KMS-11 (cell line): ENCODE measurements around the gene USP34.

Experiments
- H2AFZ ChIP-seq: fragments of 200-600 bp; sonication (generic); 2 replicates; pipeline ENCODE4 v1.6.1; 2016; ENCODE audit warnings: antibody characterized with exemption, mixed run types, low read depth
- H3K27ac ChIP-seq: fragments of 200-600 bp; sonication (generic); 2 replicates; pipeline ENCODE4 v1.6.1; 2016; ENCODE audit warnings: mild to moderate bottlenecking, mixed run types
- H3K27me3 ChIP-seq: fragments of 200-600 bp; sonication (generic); 2 replicates; pipeline ENCODE4 v1.6.1; 2017; ENCODE audit warnings: mild to moderate bottlenecking, low read depth, mixed run types, moderate library complexity; ENCODE audit not compliant: insufficient read depth
- H3K36me3 ChIP-seq: fragments of 200-600 bp; sonication (generic); 2 replicates; pipeline ENCODE4 v1.6.1; 2017; ENCODE audit warnings: mild to moderate bottlenecking, mixed run types; ENCODE audit not compliant: insufficient read depth
- H3K4me1 ChIP-seq: fragments of 200-600 bp; sonication (generic); 2 replicates; pipeline ENCODE4 v1.6.1; 2016; ENCODE audit warnings: mild to moderate bottlenecking, low read depth, mixed run types; ENCODE audit not compliant: poor library complexity, severe bottlenecking
- H3K4me2 ChIP-seq: fragments of 200-600 bp; sonication (generic); 2 replicates; pipeline ENCODE4 v1.7.0; 2016; ENCODE audit warnings: mild to moderate bottlenecking, mixed run types
- H3K4me3 ChIP-seq: fragments of 200-600 bp; sonication (generic); IDR thresholded peaks from 2 replicates; pipeline ENCODE4 v1.6.1; 2017; ENCODE audit warnings: low read depth, low read length, mixed read lengths; ENCODE audit not compliant: insufficient read depth
- H3K79me2 ChIP-seq: fragments of 200-600 bp; sonication (generic); 2 replicates; pipeline ENCODE4 v1.6.1; 2016; ENCODE audit warnings: low read depth, mixed run types; ENCODE audit not compliant: insufficient read depth
- H3K9ac ChIP-seq: fragments of 200-600 bp; sonication (generic); 2 replicates; pipeline ENCODE4 v1.6.1; 2016; ENCODE audit warnings: mild to moderate bottlenecking, mixed run types
- H4K20me1 ChIP-seq: fragments of 200-600 bp; sonication (generic); 2 replicates; pipeline ENCODE4 v1.6.1; 2016; ENCODE audit warnings: mild to moderate bottlenecking, mixed run types; ENCODE audit not compliant: insufficient read depth
- CTCF ChIP-seq: fragments of 200-600 bp; sonication (generic); conservative IDR thresholded peaks from 2 replicates; pipeline ENCODE4 v1.6.1; 2017; ENCODE audit warnings: low read depth, mild to moderate bottlenecking, antibody characterized with exemption, low read length, moderate library complexity, mixed read lengths

Gene USP34

GRCh38 chr2:61463769-61464475, 7.0 kb downstream of the USP34 start:
- Histone ChIP-seq H3K9ac (no peak overlapping the region), H3K4me3 (no peak overlapping the region), H4K20me1 (peaks cover 7% of the 10 kb centered on the region; the same call in 1 of the 2 replicates), H3K79me2 (peaks cover 99% of the 10 kb centered on the region), H3K4me2 (no peak overlapping the region), H2AFZ (no peak overlapping the region), H3K4me1 (peaks cover 16% of the 10 kb centered on the region), H3K36me3 (no peaks in the 10 kb centered on the region), H3K27ac (no peak overlapping the region), H3K27me3 (no peaks in the 10 kb centered on the region)
- TF ChIP-seq CTCF: no peak

- H3K27ac ChIP-seq: no peak overlapping the region
- no peak overlapping the region for H3K4me3 ChIP-seq
- no peaks in the 10 kb centered on the region for H3K36me3 ChIP-seq
- peaks cover 7% of the 10 kb centered on the region for H3K4me1 ChIP-seq
- peaks cover 11% of the 10 kb centered on the region; the same call in 1 of the 2 replicates for H4K20me1 ChIP-seq
- H3K9ac ChIP-seq: no peak overlapping the region
- TF ChIP-seq CTCF: no peak
- H3K27me3 ChIP-seq: no peaks in the 10 kb centered on the region
- no peak overlapping the region for H2AFZ ChIP-seq
- no peak overlapping the region for H3K4me2 ChIP-seq
- peaks cover 99% of the 10 kb centered on the region for H3K79me2 ChIP-seq
Observed at GRCh38 chr2:61461404-61461803, 9.5 kb downstream of the USP34 start.

GRCh38 chr2:61460163-61460562, 10.7 kb downstream of the USP34 start:
- no peak overlapping the region for H3K4me2 ChIP-seq
- peaks cover 7% of the 10 kb centered on the region for H3K4me1 ChIP-seq
- H3K79me2 ChIP-seq: peaks cover 99% of the 10 kb centered on the region
- H4K20me1 ChIP-seq: peaks cover 15% of the 10 kb centered on the region
- H3K27me3 ChIP-seq: no peaks in the 10 kb centered on the region
- H3K27ac ChIP-seq: no peak overlapping the region
- no peak overlapping the region for H3K9ac ChIP-seq
- no peaks in the 10 kb centered on the region for H3K36me3 ChIP-seq
- no peak for TF ChIP-seq CTCF
- H2AFZ ChIP-seq: no peak overlapping the region
- no peak overlapping the region for H3K4me3 ChIP-seq

- H3K4me3 ChIP-seq: no peak overlapping the region
- H3K4me1 ChIP-seq: peaks cover 15% of the 10 kb centered on the region
- H3K27me3 ChIP-seq: no peaks in the 10 kb centered on the region
- H2AFZ ChIP-seq: no peak overlapping the region
- H4K20me1 ChIP-seq: peaks cover 8% of the 10 kb centered on the region
- H3K4me2 ChIP-seq: no peak overlapping the region
- no peak for TF ChIP-seq CTCF
- peaks cover 94% of the 10 kb centered on the region for H3K79me2 ChIP-seq
- no peak overlapping the region for H3K27ac ChIP-seq
- H3K9ac ChIP-seq: no peak overlapping the region
- H3K36me3 ChIP-seq: no peaks in the 10 kb centered on the region
Observed at GRCh38 chr2:61456746-61457420, 14.0 kb downstream of the USP34 start.
